HG03175 (cell line): Measurements from ENCODE around the gene CST8.
"Not testable (repeated sequence)": the region's sequence is repeated elsewhere in the genome, so short reads cannot be mapped to it uniquely, and the experiment has no call there.

Source experiments
- ATAC-seq: cut with Tn5 transposase; IDR thresholded peaks from one replicate; pipeline ENCODE4 v1.9.1; 2021; ENCODE audit warnings: mild to moderate bottlenecking, moderate library complexity; ENCODE audit not compliant: unreplicated experiment

CST8 gene

GRCh38 chr20:23490817-23491216, at the start of gene CST8:
Gene CST8, plus strand, starts transcription at chr20:23491117. Its CDS starts 551 bp downstream, at chr20:23491668.
- no peak for ATAC-seq

- ATAC-seq = peak; percentile 74
These were observed 49.0 kb upstream of the CST8 start for GRCh38 chr20:23441850-23442313.

- ATAC-seq = no peak
These were observed 48.5 kb upstream of the CST8 start for GRCh38 chr20:23442436-23442835.

- no peak for ATAC-seq
These were observed 46.1 kb upstream of the CST8 start for GRCh38 chr20:23444859-23445258.

- ATAC-seq = no peak
These were observed 45.2 kb upstream of the CST8 start for GRCh38 chr20:23445596-23446217.

- ATAC-seq = peak; percentile 51
These were observed 44.4 kb upstream of the CST8 start for GRCh38 chr20:23446505-23446904.

- no peak for ATAC-seq
These were observed 42.8 kb upstream of the CST8 start for GRCh38 chr20:23448167-23448566.

- no peak for ATAC-seq
These were observed 41.5 kb upstream of the CST8 start for GRCh38 chr20:23449421-23449820.

- ATAC-seq = no peak
These were observed 40.0 kb upstream of the CST8 start for GRCh38 chr20:23450877-23451276.

- ATAC-seq = no peak
These were observed 38.9 kb upstream of the CST8 start for GRCh38 chr20:23451956-23452487.

- ATAC-seq = no peak
These were observed 38.1 kb upstream of the CST8 start, which contains the start of gene CST11 for GRCh38 chr20:23452776-23453175. Gene CST11, minus strand, starts transcription at chr20:23452876. Its CDS starts 65 bp downstream, at chr20:23452811.

- ATAC-seq = no peak
These were observed 37.1 kb upstream of the CST8 start for GRCh38 chr20:23453549-23454543.

- ATAC-seq = no peak
These were observed 36.1 kb upstream of the CST8 start for GRCh38 chr20:23454816-23455215.

GRCh38 chr20:23455639-23456038, 35.3 kb upstream of the CST8 start:
- no peak for ATAC-seq

GRCh38 chr20:23456409-23456808, 34.5 kb upstream of the CST8 start:
- ATAC-seq = peak; percentile 42

GRCh38 chr20:23456873-23457272, 34.0 kb upstream of the CST8 start:
- ATAC-seq = no peak

GRCh38 chr20:23459461-23460150, 31.3 kb upstream of the CST8 start:
- ATAC-seq = no peak

- no peak for ATAC-seq
These were observed 29.7 kb upstream of the CST8 start for GRCh38 chr20:23461180-23461579.

- ATAC-seq = not testable (repeated sequence)
These were observed 24.0 kb upstream of the CST8 start for GRCh38 chr20:23466961-23467360.

GRCh38 chr20:23472306-23472705, 18.6 kb upstream of the CST8 start:
- ATAC-seq = not testable (repeated sequence)

GRCh38 chr20:23473293-23473692, 17.6 kb upstream of the CST8 start:
- not testable (repeated sequence) for ATAC-seq
